Osteoblast (primary cell): ENCODE data around the gene MSL2. TPM values are rescaled to one million over a fixed set of nuclear protein-coding genes. Genes with fewer than 3 reads are reported as not detected.
"Not testable (repeated sequence)": the region's sequence is repeated elsewhere in the genome, so short reads cannot be mapped to it uniquely, and the experiment has no call there.

Source experiments
- DNase-seq: peaks from one replicate; pipeline ENCODE4 v3.0.0; 2011; ENCODE audit warnings: low spot score, mixed read lengths; ENCODE audit not compliant: insufficient read length; ENCODE audit errors: missing footprints
- H2AFZ ChIP-seq: 2 replicates; pipeline ENCODE4 v1.6.0; 2011; ENCODE audit warnings: mild to moderate bottlenecking, low read length
- H3K27ac ChIP-seq: 2 replicates; pipeline ENCODE4 v1.5.1; 2011; ENCODE audit warnings: mild to moderate bottlenecking, low read depth, low read length, moderate library complexity
- H3K27me3 ChIP-seq: 2 replicates; pipeline ENCODE4 v1.6.0; 2012; ENCODE audit warnings: mild to moderate bottlenecking, control low read depth, inconsistent platforms, low read length, moderate library complexity; ENCODE audit not compliant: insufficient read depth
- H3K36me3 ChIP-seq: 2 replicates; pipeline ENCODE4 v1.5.1; 2011; ENCODE audit warnings: mild to moderate bottlenecking, low read length, control low read depth, moderate library complexity; ENCODE audit not compliant: insufficient read depth
- H3K4me1 ChIP-seq: 2 replicates; pipeline ENCODE4 v1.5.1; 2011; ENCODE audit warnings: mild to moderate bottlenecking, low read length, control low read depth, moderate library complexity; ENCODE audit not compliant: insufficient read depth
- H3K4me2 ChIP-seq: 2 replicates; pipeline ENCODE4 v1.6.0; 2011; ENCODE audit warnings: mild to moderate bottlenecking, low read length; ENCODE audit not compliant: insufficient read depth
- H3K4me3 ChIP-seq: fragments of 200-600 bp; sonication (generic); 3 replicates; pipeline ENCODE4 v1.5.1; 2012; ENCODE audit warnings: mild to moderate bottlenecking, low read length, inconsistent platforms; ENCODE audit not compliant: insufficient read depth
- H3K79me2 ChIP-seq: 2 replicates; pipeline ENCODE4 v1.6.0; 2012; ENCODE audit warnings: mild to moderate bottlenecking, low read length, control low read depth, inconsistent platforms; ENCODE audit not compliant: insufficient read depth
- H3K9me3 ChIP-seq: 2 replicates; pipeline ENCODE4 v1.5.1; 2011; ENCODE audit warnings: low read depth, low read length, control low read depth
- H4K20me1 ChIP-seq: 2 replicates; pipeline ENCODE4 v1.6.0; 2012; ENCODE audit warnings: mild to moderate bottlenecking, low read length, control low read depth; ENCODE audit not compliant: insufficient read depth
- CTCF ChIP-seq: IDR thresholded peaks from 2 replicates; pipeline ENCODE4 v1.5.1; 2011; ENCODE audit warnings: mild to moderate bottlenecking, low read depth, low read length, moderate library complexity; ENCODE audit errors: extremely low read depth
- total RNA-seq: library from RNA; depleted of rRNA; stranded (reverse); fragments of >200 nt; gene quantifications from 2 replicates; pipeline ENCODE4 v1.2.3, GENCODE V29; 2012

Gene MSL2
- total RNA-seq, 1 donor, result 18.5 TPM

- Histone ChIP-seq H3K4me3 (no peak overlapping the region), H3K27ac (no peak overlapping the region), H3K27me3 (no peaks in the 10 kb centered on the region), H4K20me1 (peaks cover 33% of the 10 kb centered on the region), H2AFZ (no peak overlapping the region), H3K79me2 (peaks cover 94% of the 10 kb centered on the region), H3K4me1 (peaks cover 14% of the 10 kb centered on the region), H3K4me2 (no peak overlapping the region), H3K9me3 (no peaks in the 10 kb centered on the region), H3K36me3 (peaks cover 24% of the 10 kb centered on the region)
- no peak for TF ChIP-seq CTCF
- DNase-seq, result no peak
Measured at GRCh38 chr3:136151219-136151618, 44.9 kb downstream of the MSL2 start.

GRCh38 chr3:136149667-136150066, 46.5 kb downstream of the MSL2 start:
- H3K4me3 ChIP-seq, result no peak overlapping the region
- H2AFZ ChIP-seq, result no peak overlapping the region
- no peaks in the 10 kb centered on the region for H3K27me3 ChIP-seq
- peak overlapping the region; percentile 20 for H3K27ac ChIP-seq
- no peak for TF ChIP-seq CTCF
- peaks cover 24% of the 10 kb centered on the region for H4K20me1 ChIP-seq
- peaks cover 32% of the 10 kb centered on the region for H3K36me3 ChIP-seq
- no peaks in the 10 kb centered on the region for H3K9me3 ChIP-seq
- H3K79me2 ChIP-seq, result peaks cover 86% of the 10 kb centered on the region
- H3K4me1 ChIP-seq, result peaks cover 14% of the 10 kb centered on the region
- H3K4me2 ChIP-seq, result peak overlapping the region; percentile 5
- peak; percentile 42 for DNase-seq

- Histone ChIP-seq H3K27ac (no peak overlapping the region), H3K4me3 (no peak overlapping the region), H3K27me3 (no peaks in the 10 kb centered on the region), H3K36me3 (peaks cover 31% of the 10 kb centered on the region), H4K20me1 (peaks cover 10% of the 10 kb centered on the region), H3K4me1 (peaks cover 23% of the 10 kb centered on the region), H3K79me2 (peaks cover 67% of the 10 kb centered on the region), H3K9me3 (no peaks in the 10 kb centered on the region), H2AFZ (no peak overlapping the region), H3K4me2 (no peak overlapping the region)
- TF ChIP-seq CTCF, result no peak
- no peak for DNase-seq
Measured at GRCh38 chr3:136146981-136147729, 49.0 kb downstream of the MSL2 start.

GRCh38 chr3:136144397-136144796, 51.7 kb downstream of the MSL2 start:
- H4K20me1 ChIP-seq, H2AFZ ChIP-seq, H3K27ac ChIP-seq, H3K4me2 ChIP-seq, H3K27me3 ChIP-seq, H3K4me3 ChIP-seq, H3K9me3 ChIP-seq, DNase-seq: not testable (repeated sequence)
- peaks cover 14% of the 10 kb centered on the region for H3K36me3 ChIP-seq
- peaks cover 47% of the 10 kb centered on the region for H3K79me2 ChIP-seq
- H3K4me1 ChIP-seq, result peaks cover 27% of the 10 kb centered on the region
